Fibroblast of skin of right biceps (primary cell): ENCODE results near the gene ZFYVE21.
"Not testable (repeated sequence)": the region's sequence is repeated elsewhere in the genome, so short reads cannot be mapped to it uniquely, and the experiment has no call there.

Experiments
- DNase-seq: peaks from one replicate; pipeline ENCODE4 v3.0.0-alpha.2; 2013

ZFYVE21 gene

GRCh38 chr14:103715052-103716000 lies at the start of gene ZFYVE21, which contains the start of gene XRCC3:
Gene ZFYVE21, plus strand, starts transcription at chr14:103715810. Its CDS starts 32 bp downstream, at chr14:103715842.
Gene XRCC3, minus strand, starts transcription at chr14:103715451. Its CDS starts 4,364 bp downstream, at chr14:103711087.
- peak; percentile 99 for DNase-seq

GRCh38 chr14:103667671-103668070 lies 47.9 kb upstream of the ZFYVE21 start:
- no peak for DNase-seq

GRCh38 chr14:103668117-103668516 lies 47.5 kb upstream of the ZFYVE21 start:
- no peak for DNase-seq

DNA sequence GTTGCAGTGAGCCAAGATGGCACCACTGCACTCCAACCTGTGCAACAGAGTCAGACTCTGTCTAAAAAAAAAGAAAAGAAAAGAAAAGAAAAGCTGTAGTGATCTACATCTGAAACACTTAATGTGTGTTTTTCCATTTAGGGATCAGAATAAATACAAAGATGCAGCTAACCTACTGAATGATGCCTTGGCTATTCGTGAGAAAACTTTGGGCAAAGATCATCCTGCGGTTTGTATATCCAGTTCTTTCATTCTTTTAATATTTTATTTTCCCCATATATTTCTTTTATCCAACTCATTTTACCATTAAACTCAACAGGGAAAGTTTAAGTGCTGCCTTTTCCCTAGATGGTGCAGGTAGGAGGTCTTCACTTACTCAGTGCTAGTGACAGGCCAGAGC lies 46.2 kb upstream of the ZFYVE21 start:
- DNase-seq: no peak

DNA sequence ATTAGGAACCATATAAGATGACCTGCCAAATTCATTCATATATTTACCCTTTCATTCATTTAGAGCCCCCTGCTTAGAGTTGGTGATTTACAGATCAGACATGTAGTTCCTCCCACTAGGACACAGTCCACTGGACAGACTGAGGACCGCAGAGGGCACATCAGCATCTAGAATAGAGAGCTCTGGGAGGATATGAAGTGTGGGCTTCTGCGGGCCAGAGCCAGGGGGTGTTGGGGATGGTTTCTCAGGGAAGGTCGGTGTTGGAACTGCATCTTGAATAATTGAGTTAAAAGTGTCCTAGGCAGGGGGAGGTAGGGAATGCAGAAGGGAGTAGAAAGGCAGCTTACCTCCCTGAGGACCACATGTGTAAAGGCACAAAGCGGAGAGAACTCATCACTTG lies 43.7 kb upstream of the ZFYVE21 start:
- no peak for DNase-seq

GRCh38 chr14:103675957-103676356 lies 39.7 kb upstream of the ZFYVE21 start:
- no peak for DNase-seq

- no peak for DNase-seq
Measured at GRCh38 chr14:103676881-103677675, 38.5 kb upstream of the ZFYVE21 start.

DNA sequence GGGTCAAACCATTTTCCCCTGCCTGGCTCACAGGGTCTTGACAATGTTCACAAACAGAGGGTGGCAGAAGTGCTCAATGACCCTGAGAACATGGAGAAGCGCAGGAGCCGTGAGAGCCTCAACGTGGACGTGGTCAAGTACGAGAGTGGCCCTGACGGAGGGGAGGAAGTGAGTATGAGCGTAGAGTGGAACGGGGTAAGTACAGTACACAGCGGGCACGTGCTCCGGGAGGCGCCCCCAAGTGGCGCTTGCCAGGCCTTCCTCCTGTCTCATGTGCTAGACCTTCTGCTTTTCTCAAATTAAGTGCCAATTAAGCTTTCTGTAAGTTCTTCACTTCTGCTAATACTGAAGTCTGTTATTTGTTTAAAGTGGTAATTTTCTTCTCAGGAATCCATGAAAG lies 36.3 kb upstream of the ZFYVE21 start:
- peak; percentile 25 for DNase-seq

GRCh38 chr14:103680491-103681231 lies 34.9 kb upstream of the ZFYVE21 start:
- DNase-seq: no peak

DNA sequence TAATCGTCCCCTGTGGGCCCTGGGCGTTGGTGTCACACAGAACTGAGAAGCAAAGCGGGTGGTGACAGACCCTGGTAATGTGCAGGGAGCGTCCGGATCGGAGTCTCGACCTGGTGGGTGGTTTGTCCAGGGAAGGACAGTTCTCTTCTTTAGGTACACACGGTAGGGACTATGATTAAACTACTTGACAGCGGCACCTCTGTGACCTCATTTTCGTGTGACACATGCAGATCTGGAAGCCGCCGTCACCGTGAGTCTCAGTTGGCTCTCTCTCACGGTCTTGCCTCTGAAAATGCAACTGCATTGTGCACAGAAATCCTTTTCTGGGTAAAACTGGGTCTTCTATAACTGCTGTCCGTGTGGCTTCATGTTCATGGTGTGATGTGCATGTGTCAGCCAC lies 32.5 kb upstream of the ZFYVE21 start:
- no peak for DNase-seq

- no peak for DNase-seq
Measured at GRCh38 chr14:103684471-103684870, 31.1 kb upstream of the ZFYVE21 start.

- DNase-seq: no peak
Measured at GRCh38 chr14:103684871-103685270, 30.7 kb upstream of the ZFYVE21 start.

DNA sequence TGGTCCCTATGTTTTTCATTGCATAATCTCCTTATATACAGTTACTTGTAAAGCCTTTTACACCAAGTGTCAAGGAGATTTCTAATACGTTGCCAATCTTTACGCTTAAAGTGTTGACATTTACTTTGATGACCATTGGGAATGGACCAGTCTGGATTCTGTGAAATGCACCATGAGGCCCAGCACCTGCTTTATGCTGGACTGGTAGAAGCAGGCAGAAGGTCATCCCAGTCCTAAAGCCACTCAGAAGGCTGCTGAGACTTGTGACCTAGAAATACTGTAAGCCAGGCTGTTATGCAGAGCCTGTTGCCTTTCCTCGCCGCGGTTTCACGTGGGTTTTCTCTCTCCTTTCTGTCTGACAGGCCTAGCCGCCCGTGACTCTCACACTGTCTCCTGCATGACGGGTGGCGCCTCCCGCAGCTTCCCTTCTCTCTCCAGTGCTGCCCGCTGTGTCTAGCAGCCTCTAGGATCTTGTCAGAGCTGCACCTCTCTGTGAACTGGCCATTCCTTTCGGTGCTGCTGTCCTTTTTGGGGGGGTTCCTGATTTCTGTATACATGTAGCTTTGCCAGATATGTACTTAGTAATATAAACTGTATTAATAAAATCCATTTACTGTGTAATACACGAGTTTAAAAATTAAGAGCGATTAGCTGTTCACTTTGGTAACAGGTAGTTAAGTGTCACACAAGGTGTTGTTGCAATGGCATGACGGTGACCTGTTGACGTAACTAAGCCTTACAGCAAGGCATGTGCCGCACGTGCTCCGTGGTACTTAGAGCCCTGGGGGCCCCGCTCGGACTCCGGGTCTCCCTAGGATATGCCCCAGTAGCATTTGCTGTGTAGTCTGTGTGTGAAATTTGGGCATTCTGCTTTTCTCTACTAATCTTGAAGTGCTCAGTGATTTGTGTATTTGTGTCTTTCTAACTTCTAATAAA lies 30.1 kb upstream of the ZFYVE21 start:
- DNase-seq: no peak

- DNase-seq: peak; percentile 24
Measured at GRCh38 chr14:103686831-103687485, 28.7 kb upstream of the ZFYVE21 start.

- DNase-seq: no peak
Measured at GRCh38 chr14:103687712-103688111, 27.9 kb upstream of the ZFYVE21 start.

GRCh38 chr14:103688441-103688840 lies 27.2 kb upstream of the ZFYVE21 start:
- no peak for DNase-seq

GRCh38 chr14:103688906-103689902 lies 26.4 kb upstream of the ZFYVE21 start:
- DNase-seq: no peak

DNA sequence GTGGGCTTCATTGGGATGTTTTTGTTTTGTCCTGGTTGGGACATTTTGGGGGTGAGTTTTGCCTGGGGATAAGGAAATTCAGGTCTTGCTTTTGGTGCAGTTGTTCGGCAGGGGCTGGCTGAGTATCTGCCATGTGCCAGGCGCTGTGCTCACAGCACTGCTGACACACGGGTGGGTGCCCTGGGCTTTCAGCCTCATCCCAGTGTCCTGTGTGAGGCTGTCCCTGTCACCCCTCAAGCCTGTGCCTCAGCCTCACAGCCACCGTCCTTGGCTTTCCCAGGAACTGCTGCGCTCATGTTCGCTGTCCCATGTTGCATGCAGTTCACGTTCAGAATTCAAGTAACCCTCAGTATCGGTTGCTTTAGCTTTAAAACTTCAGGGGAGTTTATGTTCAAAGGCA lies 25.3 kb upstream of the ZFYVE21 start:
- no peak for DNase-seq

- not testable (repeated sequence) for DNase-seq
Measured at GRCh38 chr14:103691655-103692054, 24.0 kb upstream of the ZFYVE21 start.

- DNase-seq: no peak
Measured at GRCh38 chr14:103692159-103692558, 23.5 kb upstream of the ZFYVE21 start.
